H1 (cell line): ENCODE data around the gene ADAMTS6. TPM values are rescaled to one million over a fixed set of nuclear protein-coding genes. Genes with fewer than 3 reads are reported as not detected.

Source experiments
- CTCF ChIA-PET: fragments of 300-600 bp; sonication (Branson Sonifier 250); formaldehyde crosslinking; loops from one replicate; lab custom pipeline; 2021; ENCODE audit not compliant: partially characterized antibody; lab: Charles Lee
- POLR2A ChIA-PET: fragments of 300-600 bp; sonication (Branson Sonifier 250); formaldehyde crosslinking; loops from one replicate; lab custom pipeline; 2021; ENCODE audit warnings: inconsistent platforms; ENCODE audit not compliant: partially characterized antibody; lab: Charles Lee
- DNase-seq, 2 experiments: peaks; one replicate each; pipeline versions ENCODE4 v3.0.0 to v3.0.0-alpha.2; 2010 to 2022; ENCODE audit warnings: low spot score in 2 of 2, low read depth in 1 of 2, mixed read lengths in 1 of 2
- FAIRE-seq: peaks from 2 replicates; lab custom pipeline; 2011; peaks lifted over from hg19 to GRCh38; lab: Jason Lieb, UNC
- H2AFZ ChIP-seq: 2 replicates; pipeline ENCODE4 v1.8.1; 2012; ENCODE audit warnings: low read length, inconsistent platforms
- H2AK5ac ChIP-seq: 2 replicates; pipeline ENCODE4 v1.6.1; 2013; ENCODE audit warnings: low read depth, low read length
- H2BK120ac ChIP-seq: replicated peaks from 2 replicates; pipeline ENCODE3; 2013; ENCODE audit warnings: low read depth, low read length, inconsistent platforms
- H2BK12ac ChIP-seq: 2 replicates; pipeline ENCODE4 v1.6.1; 2013; ENCODE audit warnings: low read depth, low read length
- H2BK15ac ChIP-seq: 2 replicates; pipeline ENCODE4 v1.6.1; 2013; ENCODE audit warnings: low read length
- H2BK20ac ChIP-seq: 2 replicates; pipeline ENCODE4 v1.6.1; 2013; ENCODE audit warnings: low read length
- H2BK5ac ChIP-seq: 2 replicates; pipeline ENCODE4 v1.6.1; 2013; ENCODE audit warnings: low read depth, low read length
- H3K14ac ChIP-seq: 2 replicates; pipeline ENCODE4 v1.6.1; 2013; ENCODE audit warnings: inconsistent platforms; ENCODE audit not compliant: insufficient read length
- H3K18ac ChIP-seq: 2 replicates; pipeline ENCODE4 v1.6.1; 2013; ENCODE audit warnings: low read length; ENCODE audit errors: extremely low read depth
- H3K23ac ChIP-seq: 2 replicates; pipeline ENCODE4 v1.6.1; 2013; ENCODE audit warnings: inconsistent platforms; ENCODE audit not compliant: insufficient read length
- H3K23me2 ChIP-seq: 2 replicates; pipeline ENCODE4 v1.6.1; 2013; ENCODE audit warnings: low read depth, low read length
- H3K27ac ChIP-seq: 2 replicates; pipeline ENCODE4 v1.6.1; 2011; ENCODE audit warnings: low read depth, low read length, inconsistent platforms
- H3K27me3 ChIP-seq, 4 experiments: replicated peaks in 1 of 4; 1 replicate in 1 of 4; 2 replicates in 3 of 4; pipeline versions ENCODE4 v1.6.1 to v1.8.1; 2011 to 2013; ENCODE audit warnings: low read length in 3 of 4, mild to moderate bottlenecking in 3 of 4, inconsistent platforms in 2 of 4, mixed read lengths in 2 of 4, moderate library complexity in 1 of 4; ENCODE audit not compliant: control insufficient read depth in 3 of 4, insufficient read depth in 3 of 4; ENCODE audit errors: extremely low read depth in 1 of 4
- H3K36me3 ChIP-seq, 4 experiments: 2 replicates each; pipeline versions ENCODE4 v1.6.1 to v1.8.1; 2011 to 2013; ENCODE audit warnings: mild to moderate bottlenecking in 4 of 4, low read length in 3 of 4, moderate library complexity in 2 of 4, control low read depth in 1 of 4, inconsistent platforms in 1 of 4; ENCODE audit not compliant: insufficient read depth in 4 of 4, control insufficient read depth in 2 of 4
- H3K4ac ChIP-seq: replicated peaks from 2 replicates; pipeline ENCODE3; 2013; ENCODE audit warnings: low read length, low read depth, mixed read lengths, inconsistent platforms; ENCODE audit not compliant: insufficient read length
- H3K4me1 ChIP-seq, 4 experiments: replicated peaks in 1 of 4; 1 replicate in 1 of 4; 2 replicates in 3 of 4; pipeline versions ENCODE4 v1.6.1 to v1.8.1; 2011 to 2013; ENCODE audit warnings: low read length in 3 of 4, inconsistent platforms in 2 of 4, mixed read lengths in 1 of 4; ENCODE audit not compliant: insufficient read depth in 4 of 4, control insufficient read depth in 3 of 4
- H3K4me2 ChIP-seq, 2 experiments: 2 replicates each; pipeline versions ENCODE4 v1.6.1 to v1.8.1; 2011 to 2013; ENCODE audit warnings: low read depth in 2 of 2, low read length in 2 of 2, control low read depth in 1 of 2, inconsistent platforms in 1 of 2, mild to moderate bottlenecking in 1 of 2; ENCODE audit not compliant: insufficient read depth in 1 of 2
- H3K4me3 ChIP-seq, 4 experiments: fragments of 200-600, 300-600 bp in 1 of 4; sonication (generic), shearing (Covaris generic), sonication (Bioruptor Twin) in 1 of 4; 2 replicates each; pipeline versions ENCODE4 v1.5.1 to v1.8.1; 2011 to 2016; ENCODE audit warnings: low read length in 4 of 4, low read depth in 3 of 4, control low read depth in 2 of 4, inconsistent platforms in 2 of 4, mild to moderate bottlenecking in 2 of 4, mixed read lengths in 1 of 4, moderate library complexity in 1 of 4; ENCODE audit not compliant: insufficient read depth in 2 of 4; ENCODE audit errors: extremely low read depth in 1 of 4
- H3K56ac ChIP-seq: replicated peaks from 2 replicates; pipeline ENCODE3; 2013; ENCODE audit warnings: low read depth, mild to moderate bottlenecking, mixed read lengths, low read length, inconsistent platforms; ENCODE audit not compliant: insufficient read length
- H3K79me1 ChIP-seq: 2 replicates; pipeline ENCODE4 v1.6.1; 2013; ENCODE audit warnings: low read depth, low read length, control low read depth
- H3K79me2 ChIP-seq, 2 experiments: 2 replicates each; pipeline versions ENCODE4 v1.6.1 to v1.8.1; 2012 to 2013; ENCODE audit warnings: low read length in 2 of 2, mild to moderate bottlenecking in 2 of 2, inconsistent platforms in 1 of 2; ENCODE audit not compliant: insufficient read depth in 2 of 2, control insufficient read depth in 1 of 2
- H3K9ac ChIP-seq, 4 experiments: replicated peaks in 1 of 4; 1 replicate in 1 of 4; 2 replicates in 3 of 4; pipeline versions ENCODE4 v1.6.1 to v1.8.1; 2011 to 2013; ENCODE audit warnings: low read depth in 3 of 4, low read length in 3 of 4, control low read depth in 2 of 4, mild to moderate bottlenecking in 2 of 4, moderate library complexity in 2 of 4, inconsistent platforms in 1 of 4; ENCODE audit errors: extremely low read depth in 1 of 4
- H3K9me3 ChIP-seq, 2 experiments: 2 replicates each; pipeline versions ENCODE4 v1.6.1 to v1.8.1; 2012 to 2013; ENCODE audit warnings: mild to moderate bottlenecking in 2 of 2, moderate library complexity in 2 of 2, control low read depth in 1 of 2, inconsistent platforms in 1 of 2, low read depth in 1 of 2, low read length in 1 of 2, mixed read lengths in 1 of 2; ENCODE audit not compliant: insufficient read depth in 2 of 2
- H4K20me1 ChIP-seq, 2 experiments: replicated peaks in 1 of 2; 2 replicates each; pipeline versions ENCODE3 to v1.8.1; 2011 to 2013; ENCODE audit warnings: inconsistent platforms in 2 of 2, low read length in 2 of 2, mild to moderate bottlenecking in 1 of 2; ENCODE audit not compliant: insufficient read depth in 2 of 2, control insufficient read depth in 1 of 2
- H4K5ac ChIP-seq: 2 replicates; pipeline ENCODE4 v1.6.1; 2013; ENCODE audit warnings: low read length, low read depth, mixed read lengths, inconsistent platforms; ENCODE audit not compliant: insufficient read length
- H4K8ac ChIP-seq: 2 replicates; pipeline ENCODE4 v1.8.0; 2013; ENCODE audit warnings: mild to moderate bottlenecking, moderate library complexity, low read length, inconsistent platforms; ENCODE audit not compliant: insufficient read depth; ENCODE audit errors: extremely low read depth
- H4K91ac ChIP-seq: replicated peaks from 2 replicates; pipeline ENCODE3; 2013; ENCODE audit warnings: low read length, mixed read lengths, inconsistent platforms; ENCODE audit not compliant: insufficient read length
- BRCA1 ChIP-seq: IDR thresholded peaks from 2 replicates; pipeline ENCODE4 v1.6.1; 2012; ENCODE audit warnings: low read depth, low read length, improper control_type of control experiment
- CREB1 ChIP-seq: IDR thresholded peaks from 2 replicates; pipeline ENCODE4 v1.6.1; 2012; ENCODE audit warnings: inconsistent platforms
- CTBP2 ChIP-seq: IDR thresholded peaks from 2 replicates; pipeline ENCODE4 v1.7.0; 2011; ENCODE audit warnings: borderline replicate concordance, mild to moderate bottlenecking, moderate library complexity, mixed read lengths, low read length; ENCODE audit not compliant: insufficient read depth, insufficient read length
- CTCF ChIP-seq, 3 experiments: IDR thresholded peaks; 1 replicate in 2 of 3; 2 replicates in 1 of 3; pipeline versions ENCODE4 v1.5.1 to v1.6.1; 2011; ENCODE audit warnings: low read length in 3 of 3, mild to moderate bottlenecking in 3 of 3, inconsistent platforms in 2 of 3, low read depth in 1 of 3, moderate library complexity in 1 of 3; ENCODE audit not compliant: insufficient read depth in 1 of 3; ENCODE audit errors: control extremely low read depth in 1 of 3
- EP300 ChIP-seq, 2 experiments: IDR thresholded peaks; 1 replicate in 1 of 2; 2 replicates in 1 of 2; pipeline ENCODE4 v1.6.1; 2011 to 2012; ENCODE audit warnings: low read depth in 2 of 2, low read length in 2 of 2, mild to moderate bottlenecking in 2 of 2, borderline replicate concordance in 1 of 2, inconsistent platforms in 1 of 2, moderate library complexity in 1 of 2
- FOSL1 ChIP-seq: IDR thresholded peaks from 2 replicates; pipeline ENCODE4 v1.6.1; 2011; ENCODE audit warnings: mild to moderate bottlenecking, low read depth, low read length, moderate library complexity; ENCODE audit not compliant: insufficient read depth
- HDAC2 ChIP-seq, 2 experiments: fragments of 300-600 bp in 1 of 2; sonication (generic) in 1 of 2; IDR thresholded peaks; 2 replicates each; pipeline ENCODE4 v1.6.1; 2011 to 2012; ENCODE audit warnings: low read depth in 2 of 2, low read length in 2 of 2, mild to moderate bottlenecking in 2 of 2, moderate library complexity in 2 of 2, borderline replicate concordance in 1 of 2, inconsistent platforms in 1 of 2
- JUND ChIP-seq: IDR thresholded peaks from 2 replicates; pipeline ENCODE4 v1.6.1; 2011; ENCODE audit warnings: mild to moderate bottlenecking, improper control_type of control experiment, low read length
- KDM1A ChIP-seq: fragments of 200-600, 300-600 bp; sonication (generic); IDR thresholded peaks from 2 replicates; pipeline ENCODE4 v1.7.1; 2016; ENCODE audit warnings: mild to moderate bottlenecking, low read length, borderline replicate concordance
- MAFK ChIP-seq: IDR thresholded peaks from 2 replicates; pipeline ENCODE4 v1.6.1; 2012; ENCODE audit warnings: low read depth, mild to moderate bottlenecking, improper control_type of control experiment, low read length
- POLR2A ChIP-seq, 2 experiments: IDR thresholded peaks; 1 replicate in 1 of 2; 2 replicates in 1 of 2; pipeline ENCODE4 v1.6.1; 2011; ENCODE audit warnings: low read depth in 2 of 2, low read length in 2 of 2, mild to moderate bottlenecking in 2 of 2; ENCODE audit errors: control extremely low read depth in 1 of 2
- RBBP5 ChIP-seq: IDR thresholded peaks from 2 replicates; pipeline ENCODE4 v1.7.1; 2012; ENCODE audit warnings: low read depth, mild to moderate bottlenecking, inconsistent platforms, low read length, moderate library complexity, borderline replicate concordance
- SIRT6 ChIP-seq: IDR thresholded peaks from one replicate; pipeline ENCODE4 v1.7.1; 2012; ENCODE audit warnings: low read length, inconsistent platforms
- polyA plus RNA-seq, 7 experiments: library from polyadenylated mRNA; depleted of rRNA in 3 of 7; stranded (reverse) in 5 of 7; unstranded in 2 of 7; fragments of >200 nt in 5 of 7; fragments of 200-250 nt in 2 of 7; gene quantifications; 1 replicate in 5 of 7; 2 replicates in 1 of 7; 4 replicates in 1 of 7; pipeline versions ENCODE4 v1.2.1 to v1.2.3, GENCODE V29; 2011 to 2013; ENCODE audit warnings: missing spikeins in 2 of 7, mixed read lengths in 2 of 7
- total RNA-seq: library from RNA; stranded (reverse); fragmentation: NEBNext Ultra II Directional; extraction: Animal tissue kit (Norgen Biotek cat#: 25700); gene quantifications from 2 replicates; pipeline ENCODE4 v1.2.1, GENCODE V29; 2021

The ADAMTS6 gene
- total and polyA plus RNA-seq, 2 of the 8 experiments (the other 6 are each of a cell fraction or from before 2014, with no cell fraction given), result 0.74 to 2.4 TPM

- Histone ChIP-seq H2AFZ (no peak overlapping the region), H4K8ac (no peak overlapping the region), H2BK5ac (no peak overlapping the region), H3K79me2 (no peaks in the 10 kb centered on the region), H3K4me2 (no peak overlapping the region), H3K56ac (no peak overlapping the region), H2BK12ac (no peak overlapping the region), H4K20me1 (no peaks in the 10 kb centered on the region), H3K27me3 (no peaks in the 10 kb centered on the region), H3K14ac (no peak overlapping the region), H3K27ac (no peak overlapping the region), H3K36me3 (no peaks in the 10 kb centered on the region), H2BK120ac (no peak overlapping the region), H4K91ac (no peak overlapping the region), H3K79me1 (no peaks in the 10 kb centered on the region), H3K4ac (no peak overlapping the region), H3K23me2 (no peaks in the 10 kb centered on the region; the same call in 1 of the 2 replicates), H3K9me3 (no peaks in the 10 kb centered on the region), H3K23ac (no peak overlapping the region), H2AK5ac (no peak overlapping the region), H3K9ac (no peak overlapping the region), H3K18ac (no peak overlapping the region), H2BK20ac (no peak overlapping the region), H4K5ac (no peak overlapping the region), H2BK15ac (no peak overlapping the region), H3K4me3 (no peak overlapping the region), H3K4me1 (no peaks in the 10 kb centered on the region)
- CTCF ChIA-PET, result interaction anchor here (1.0 to 1.2 kb wide), 2 partner anchors 11 to 200 kb away, joined by 3 read pairs; no protein-coding TSS in a partner anchor
- POLR2A ChIA-PET, result no interaction called here
- no peak for DNase-seq
- FAIRE-seq, result no peak
- TF ChIP-seq CTCF (IDR thresholded peaks at IDR 0.05; ENCODE audit: control extremely low read depth in 1 of 3, insufficient read depth in 1 of 3, low read depth in 1 of 3, low read length in 3 of 3), result no peak
- TF ChIP-seq JUND, result no peak
- TF ChIP-seq RBBP5, result no peak
- no peak for TF ChIP-seq EP300 (IDR thresholded peaks at IDR 0.05; ENCODE audit: borderline replicate concordance in 1 of 2, low read depth in 2 of 2, low read length in 2 of 2)
- no peak for TF ChIP-seq POLR2A (IDR thresholded peaks at IDR 0.05; ENCODE audit: control extremely low read depth in 1 of 2, low read depth in 2 of 2, low read length in 2 of 2)
- no peak for TF ChIP-seq SIRT6
- TF ChIP-seq BRCA1, result no peak
- TF ChIP-seq FOSL1, result no peak
- TF ChIP-seq HDAC2 (IDR thresholded peaks at IDR 0.05; ENCODE audit: borderline replicate concordance in 1 of 2, low read depth in 2 of 2, low read length in 2 of 2), result no peak
- no peak for TF ChIP-seq CTBP2
- TF ChIP-seq MAFK, result no peak
- TF ChIP-seq CREB1, result no peak
- TF ChIP-seq KDM1A, result no peak
Observed at GRCh38 chr5:65461490-65461889, 20.2 kb downstream of the ADAMTS6 start.
